8988T (cell line): ENCODE measurements around the gene ZNRF3.

Experiments used
- DNase-seq: peaks from one replicate; pipeline ENCODE4 v3.0.0; 2011

The ZNRF3 gene

GRCh38 chr22:29096736-29097669 is 213.6 kb downstream of the ZNRF3 start:
- DNase-seq: no peak

GRCh38 chr22:29098296-29098695 is 214.9 kb downstream of the ZNRF3 start:
- DNase-seq: no peak

GRCh38 chr22:29102300-29102699 is 218.9 kb downstream of the ZNRF3 start:
- DNase-seq: no peak

- no peak for DNase-seq
These were observed 219.7 kb downstream of the ZNRF3 start for GRCh38 chr22:29103121-29103520.

- no peak for DNase-seq
These were observed 222.1 kb downstream of the ZNRF3 start for GRCh38 chr22:29105468-29105867.

- DNase-seq: no peak
These were observed 223.5 kb downstream of the ZNRF3 start for GRCh38 chr22:29106839-29107238.
